Neuronal stem cell (in vitro differentiated cells): Measurements from ENCODE around the gene DPM1.

Experiments used
- DNase-seq: peaks from one replicate; pipeline ENCODE4 v3.0.0-alpha.2; 2013; ENCODE audit warnings: low spot score
- H2AFZ ChIP-seq: one replicate; pipeline ENCODE4 v1.6.1; 2013; ENCODE audit warnings: mild to moderate bottlenecking, low read length, inconsistent platforms
- H2AK5ac ChIP-seq: 2 replicates; pipeline ENCODE4 v1.6.1; 2013; ENCODE audit warnings: low read depth, mild to moderate bottlenecking, inconsistent platforms, low read length, moderate library complexity, mixed read lengths
- H2BK120ac ChIP-seq: 2 replicates; pipeline ENCODE4 v1.6.1; 2013; ENCODE audit warnings: low read depth, mild to moderate bottlenecking, inconsistent platforms, low read length, moderate library complexity, mixed read lengths
- H2BK12ac ChIP-seq: one replicate; pipeline ENCODE4 v1.6.1; 2013; ENCODE audit warnings: low read length, inconsistent platforms
- H2BK15ac ChIP-seq: 2 replicates; pipeline ENCODE4 v1.6.1; 2013; ENCODE audit warnings: mild to moderate bottlenecking, low read length, inconsistent platforms, mixed read lengths
- H2BK5ac ChIP-seq: one replicate; pipeline ENCODE4 v1.6.1; 2013; ENCODE audit warnings: inconsistent platforms, mild to moderate bottlenecking, low read length, moderate library complexity
- H3K14ac ChIP-seq: one replicate; pipeline ENCODE4 v1.6.1; 2013; ENCODE audit warnings: low read length, inconsistent platforms
- H3K18ac ChIP-seq: 2 replicates; pipeline ENCODE4 v1.6.1; 2013; ENCODE audit warnings: low read length, inconsistent platforms
- H3K23ac ChIP-seq: 2 replicates; pipeline ENCODE4 v1.6.1; 2013; ENCODE audit warnings: low read depth, mild to moderate bottlenecking, mixed read lengths, low read length, inconsistent platforms; ENCODE audit not compliant: poor library complexity
- H3K27ac ChIP-seq: replicated peaks from 3 replicates; pipeline ENCODE4 v1.5.1; 2013; ENCODE audit warnings: low read length, inconsistent platforms
- H3K27me3 ChIP-seq, 3 experiments: 2 replicates each; pipeline ENCODE4 v1.6.1; 2013; ENCODE audit warnings: low read length in 3 of 3, mild to moderate bottlenecking in 2 of 3, inconsistent platforms in 1 of 3, low read depth in 1 of 3, mixed read lengths in 1 of 3, moderate library complexity in 1 of 3; ENCODE audit not compliant: control insufficient read depth in 3 of 3, insufficient read depth in 3 of 3
- H3K36me3 ChIP-seq, 2 donors: replicated peaks in 1 of 2; 2 replicates each; pipeline ENCODE4 v1.6.1; 2013; ENCODE audit warnings: low read length in 2 of 2; ENCODE audit not compliant: control insufficient read depth in 2 of 2, insufficient read depth in 2 of 2
- H3K4ac ChIP-seq: 2 replicates; pipeline ENCODE4 v1.6.1; 2013; ENCODE audit warnings: inconsistent platforms, mild to moderate bottlenecking, low read length, moderate library complexity
- H3K4me1 ChIP-seq, 2 donors: 1 replicate in 1 of 2; 2 replicates in 1 of 2; pipeline ENCODE4 v1.6.1; 2013; ENCODE audit warnings: low read length in 2 of 2, low read depth in 1 of 2; ENCODE audit not compliant: control insufficient read depth in 2 of 2, insufficient read depth in 1 of 2
- H3K4me2 ChIP-seq: one replicate; pipeline ENCODE4 v1.6.1; 2013; ENCODE audit warnings: mild to moderate bottlenecking, low read length, inconsistent platforms; ENCODE audit not compliant: insufficient read depth, poor library complexity, severe bottlenecking
- H3K4me3 ChIP-seq, 2 donors: 2 replicates each; pipeline ENCODE4 v1.5.1; 2013; ENCODE audit warnings: low read length in 2 of 2, mild to moderate bottlenecking in 2 of 2, inconsistent platforms in 1 of 2, moderate library complexity in 1 of 2
- H3K79me1 ChIP-seq: one replicate; pipeline ENCODE4 v1.6.1; 2013; ENCODE audit warnings: low read depth, mild to moderate bottlenecking, inconsistent platforms, low read length, moderate library complexity
- H3K9ac ChIP-seq: one replicate; pipeline ENCODE4 v1.6.1; 2013; ENCODE audit warnings: mild to moderate bottlenecking, low read depth, low read length, inconsistent platforms; ENCODE audit not compliant: poor library complexity
- H3K9me3 ChIP-seq, 2 donors: replicated peaks in 1 of 2; 2 replicates each; pipeline versions ENCODE3 to v1.6.1; 2013; ENCODE audit warnings: low read length in 2 of 2, mild to moderate bottlenecking in 2 of 2, inconsistent platforms in 1 of 2, low read depth in 1 of 2, mixed read lengths in 1 of 2, moderate library complexity in 1 of 2; ENCODE audit not compliant: control insufficient read depth in 2 of 2, insufficient read depth in 1 of 2
- H4K8ac ChIP-seq: one replicate; pipeline ENCODE4 v1.6.1; 2013; ENCODE audit warnings: low read depth, mild to moderate bottlenecking, inconsistent platforms, low read length, moderate library complexity
- H4K91ac ChIP-seq: one replicate; pipeline ENCODE4 v1.6.1; 2013; ENCODE audit warnings: low read length, low read depth, mild to moderate bottlenecking, inconsistent platforms; ENCODE audit not compliant: poor library complexity
- WGBS, 2 donors: extraction: QIAGEN DNeasy Blood & Tissue Kit; methylation state at CpG; one replicate each; pipeline ENCODE4 v1.1.7; 2013; ENCODE audit warnings: missing lambda C conversion rate in 2 of 2, mixed read lengths in 1 of 2; ENCODE audit not compliant: insufficient read length in 2 of 2, insufficient replicate concordance in 1 of 2; ENCODE audit errors: extremely low coverage in 2 of 2; 5-methylcytosine and 5-hydroxymethylcytosine counted together

DPM1 gene

DNA sequence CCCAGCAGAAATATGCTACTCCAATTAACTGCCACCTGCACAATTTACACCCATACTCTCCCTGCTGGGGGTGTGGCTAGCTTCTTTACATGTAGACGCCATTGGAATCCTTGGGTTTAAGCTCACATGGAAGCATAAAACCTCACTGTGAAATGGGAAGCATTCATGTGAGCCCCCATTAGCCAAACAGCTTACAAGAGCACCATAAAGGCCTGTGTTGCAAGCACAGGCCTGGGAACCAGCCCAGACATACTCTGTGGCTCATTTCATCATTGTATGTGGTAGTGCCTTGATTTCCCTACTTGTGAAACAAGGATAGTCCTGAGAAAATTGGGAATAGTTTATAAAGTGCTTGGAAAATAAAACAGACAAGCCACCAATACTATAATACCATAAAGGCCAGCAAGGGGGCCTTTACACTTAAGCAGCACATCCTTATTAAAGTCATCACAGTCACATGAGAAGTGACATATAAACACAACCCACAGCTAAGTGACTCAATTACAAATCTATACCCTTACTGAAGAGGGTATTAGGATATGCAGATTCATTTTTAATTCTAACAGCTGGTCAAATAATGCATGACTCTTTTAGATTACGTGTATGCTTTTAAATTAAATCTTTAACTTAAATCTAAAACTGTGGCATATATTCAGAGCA, 33.9 kb downstream of the DPM1 start:
- no peak overlapping the region for H3K9ac ChIP-seq
- no peak overlapping the region for H3K18ac ChIP-seq
- H3K27me3 ChIP-seq, result no peaks in the 10 kb centered on the region
- peaks cover 8 to 11% of the 10 kb centered on the region in 2 donors for H3K4me1 ChIP-seq
- H3K9me3 ChIP-seq, result no peaks in the 10 kb centered on the region
- H2AFZ ChIP-seq, result no peak overlapping the region
- WGBS, 2 donors, result no CpG with 5 or more reads among the region's 2 CpGs
- H4K8ac ChIP-seq, result no peak overlapping the region
- H3K4ac ChIP-seq, result no peak overlapping the region
- no peak overlapping the region for H2BK15ac ChIP-seq
- H3K23ac ChIP-seq, result no peak overlapping the region
- H3K14ac ChIP-seq, result no peak overlapping the region
- no peak overlapping the region for H3K4me2 ChIP-seq
- H2BK12ac ChIP-seq, result no peak overlapping the region
- no peak overlapping the region for H3K4me3 ChIP-seq
- no peak overlapping the region for H2BK5ac ChIP-seq
- no peak overlapping the region for H2BK120ac ChIP-seq
- no peak overlapping the region for H4K91ac ChIP-seq
- H3K79me1 ChIP-seq, result peaks cover 3% of the 10 kb centered on the region
- no peak overlapping the region for H3K27ac ChIP-seq
- H2AK5ac ChIP-seq, result no peak overlapping the region
- H3K36me3 ChIP-seq, result peaks cover 18 to 98% of the 10 kb centered on the region in 2 donors
- DNase-seq, result no peak

DNA sequence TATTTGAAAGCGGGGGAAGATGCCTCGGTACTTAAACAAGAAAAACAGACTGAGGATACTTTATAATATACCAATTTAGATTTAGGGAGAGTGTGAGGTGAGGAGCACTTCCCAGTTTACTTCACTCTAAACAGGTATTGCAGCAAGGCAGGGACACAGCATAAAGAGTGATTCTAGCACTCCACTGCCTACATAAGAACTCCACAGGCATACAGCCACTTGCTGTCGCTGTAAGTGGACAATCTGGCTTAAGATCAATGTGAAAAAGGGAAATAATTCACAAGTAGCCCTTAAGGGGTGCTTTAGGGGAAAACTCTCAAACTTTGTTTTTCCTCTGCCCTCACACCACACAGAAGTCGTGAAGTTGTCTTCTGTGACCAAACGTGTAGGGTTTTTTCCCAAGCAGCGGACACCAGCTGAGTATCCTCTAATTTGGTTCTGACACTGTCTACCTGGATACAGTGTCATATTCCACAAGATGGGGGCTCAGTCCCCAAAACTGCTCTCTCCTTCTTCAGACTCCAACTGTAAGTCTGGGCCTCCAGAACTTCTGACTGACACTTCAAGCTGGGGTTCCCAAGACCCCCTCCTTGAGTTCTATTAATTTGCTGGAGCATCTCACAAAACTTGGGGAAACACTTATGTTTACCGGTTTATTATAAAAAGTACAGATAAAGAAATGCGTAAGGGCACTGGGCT, 36.4 kb downstream of the DPM1 start:
- Histone ChIP-seq H3K27ac (no peak overlapping the region), H3K14ac (no peak overlapping the region), H3K79me1 (no peaks in the 10 kb centered on the region), H2BK120ac (no peak overlapping the region), H3K36me3 (peaks cover 13 to 99% of the 10 kb centered on the region in 2 donors), H4K8ac (no peak overlapping the region), H3K4me3 (no peak overlapping the region), H3K9me3 (no peaks in the 10 kb centered on the region), H3K4ac (no peak overlapping the region), H2BK15ac (no peak overlapping the region), H2BK12ac (no peak overlapping the region), H2BK5ac (no peak overlapping the region), H3K9ac (no peak overlapping the region), H2AK5ac (no peak overlapping the region), H3K4me1 (peaks cover 0 to 2% of the 10 kb centered on the region in 2 donors), H2AFZ (no peak overlapping the region), H3K27me3 (no peaks in the 10 kb centered on the region), H4K91ac (no peak overlapping the region), H3K23ac (no peak overlapping the region), H3K4me2 (no peak overlapping the region), H3K18ac (no peak overlapping the region)
- no peak for DNase-seq
- WGBS, 2 donors, result no CpG with 5 or more reads among the region's 8 CpGs

GRCh38 chr20:50920997-50921396, 37.3 kb downstream of the DPM1 start:
- H3K9ac ChIP-seq, result no peak overlapping the region
- H2BK15ac ChIP-seq, result no peak overlapping the region
- no peaks in the 10 kb centered on the region for H3K27me3 ChIP-seq
- no peak overlapping the region for H3K14ac ChIP-seq
- H3K9me3 ChIP-seq, result no peaks in the 10 kb centered on the region
- H2BK12ac ChIP-seq, result no peak overlapping the region
- H2AK5ac ChIP-seq, result no peak overlapping the region
- H3K4me2 ChIP-seq, result no peak overlapping the region
- H3K27ac ChIP-seq, result no peak overlapping the region
- H3K4ac ChIP-seq, result no peak overlapping the region
- no peak overlapping the region for H4K91ac ChIP-seq
- H3K18ac ChIP-seq, result no peak overlapping the region
- H2AFZ ChIP-seq, result no peak overlapping the region
- peaks cover 13 to 99% of the 10 kb centered on the region in 2 donors for H3K36me3 ChIP-seq
- no peak overlapping the region for H3K4me3 ChIP-seq
- H4K8ac ChIP-seq, result no peak overlapping the region
- no peak overlapping the region for H2BK120ac ChIP-seq
- H3K79me1 ChIP-seq, result no peaks in the 10 kb centered on the region
- H3K23ac ChIP-seq, result no peak overlapping the region
- no peak overlapping the region for H2BK5ac ChIP-seq
- no peak for DNase-seq
- peaks cover 0 to 5% of the 10 kb centered on the region in 2 donors for H3K4me1 ChIP-seq

DNA sequence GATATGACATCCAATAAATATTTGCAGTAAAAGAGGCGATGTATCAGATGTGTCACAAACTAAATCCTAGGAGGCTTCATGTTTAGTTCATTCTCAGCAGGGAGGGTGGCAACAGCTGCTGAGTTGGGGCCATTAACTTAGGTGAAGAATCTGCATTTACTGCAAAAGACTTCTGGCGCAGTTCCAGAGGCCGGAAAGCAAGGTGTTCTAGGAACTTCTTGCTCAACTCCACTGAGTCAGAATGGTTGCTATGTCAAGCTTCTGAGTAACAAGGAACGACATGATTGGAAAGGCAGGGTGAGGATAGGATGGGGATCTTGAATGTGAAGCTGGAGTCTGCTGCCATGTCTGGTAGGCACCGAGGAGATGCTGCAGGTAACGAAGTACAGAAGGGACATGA, 38.8 kb downstream of the DPM1 start:
- H3K4me2 ChIP-seq, result no peak overlapping the region
- H3K18ac ChIP-seq, result no peak overlapping the region
- no peaks in the 10 kb centered on the region for H3K9me3 ChIP-seq
- H3K36me3 ChIP-seq, result peaks cover 8 to 96% of the 10 kb centered on the region in 2 donors
- no peak overlapping the region for H3K4ac ChIP-seq
- WGBS, 2 donors, result no CpG with 5 or more reads among the region's 6 CpGs
- H3K27ac ChIP-seq, result no peak overlapping the region
- no peak overlapping the region for H2AFZ ChIP-seq
- H2BK120ac ChIP-seq, result no peak overlapping the region
- no peak overlapping the region for H3K23ac ChIP-seq
- H2AK5ac ChIP-seq, result no peak overlapping the region
- H4K91ac ChIP-seq, result no peak overlapping the region
- peaks cover 2 to 5% of the 10 kb centered on the region in 2 donors for H3K4me1 ChIP-seq
- no peak overlapping the region for H2BK12ac ChIP-seq
- H3K27me3 ChIP-seq, result no peaks in the 10 kb centered on the region
- no peak overlapping the region for H2BK5ac ChIP-seq
- no peak overlapping the region for H3K14ac ChIP-seq
- H3K4me3 ChIP-seq, result no peak overlapping the region
- no peak overlapping the region for H3K9ac ChIP-seq
- H3K79me1 ChIP-seq, result no peaks in the 10 kb centered on the region
- no peak overlapping the region for H2BK15ac ChIP-seq
- no peak for DNase-seq
- no peak overlapping the region for H4K8ac ChIP-seq
